ACHN (cell line): Measurements from ENCODE around the gene RPUSD4.

ENCODE experiments used
- DNase-seq: peaks from one replicate; pipeline ENCODE4 v3.0.0-alpha.2; 2015
- in situ Hi-C: cut with HindIII; loops from 2 replicates; pipeline ENCODE4 v1.10.0; 2017; ENCODE audit warnings: low sequenced_read_pairs, low pct_ligation_motif_present, low pct_unique_long_range_greater_than_20kb

RPUSD4 gene

GRCh38 chr11:126216526-126217305 lies 5.3 kb upstream of the RPUSD4 start:
- no peak for DNase-seq
- in situ Hi-C loops: loop anchor here (25.0 kb wide), 1 partner anchor 304 kb away; the partner anchor contains the start of genes DDX25 and PUS3

GRCh38 chr11:126214841-126215240 lies 3.4 kb upstream of the RPUSD4 start:
- no peak for DNase-seq
- in situ Hi-C loops: loop anchor here (25.0 kb wide), 1 partner anchor 303 kb away; the partner anchor contains the start of genes DDX25 and PUS3

GRCh38 chr11:126214441-126214840 lies 3.0 kb upstream of the RPUSD4 start:
- in situ Hi-C loops: loop anchor here (25.0 kb wide), 1 partner anchor 302 kb away; the partner anchor contains the start of genes DDX25 and PUS3
- DNase-seq: no peak

- peak; percentile 16 for DNase-seq
- in situ Hi-C loops: loop anchor here (25.0 kb wide), 1 partner anchor 300 kb away; the partner anchor contains the start of genes DDX25 and PUS3
These were observed 725 bp upstream of the RPUSD4 start for GRCh38 chr11:126212089-126212660.

GRCh38 chr11:126210871-126211235 lies 597 bp downstream of the RPUSD4 start:
- in situ Hi-C loops: loop anchor here (25.0 kb wide), 1 partner anchor 299 kb away; the partner anchor contains the start of genes DDX25 and PUS3
- no peak for DNase-seq

- in situ Hi-C loops: loop anchor here (25.0 kb wide), 1 partner anchor 296 kb away; the partner anchor contains the start of genes DDX25 and PUS3
- no peak for DNase-seq
These were observed 3.6 kb downstream of the RPUSD4 start for GRCh38 chr11:126207896-126208295.

GRCh38 chr11:126205359-126205758 lies 6.1 kb downstream of the RPUSD4 start:
- in situ Hi-C loops: loop anchor here (25.0 kb wide), 1 partner anchor 293 kb away; the partner anchor contains the start of genes DDX25 and PUS3
- DNase-seq: no peak

- no peak for DNase-seq
- in situ Hi-C loops: loop anchor here (25.0 kb wide), 1 partner anchor 291 kb away; the partner anchor contains the start of genes DDX25 and PUS3
These were observed 8.6 kb downstream of the RPUSD4 start for GRCh38 chr11:126202646-126203359.

- in situ Hi-C loops: no loop called here
These were observed 12.8 kb downstream of the RPUSD4 start for GRCh38 chr11:126198648-126199047.

GRCh38 chr11:126197277-126197939 lies 14.0 kb downstream of the RPUSD4 start:
- in situ Hi-C loops: no loop called here
- DNase-seq: peak; percentile 85

More at GRCh38 chr11:126198648-126199047, 12.8 kb downstream of the RPUSD4 start:
- DNase-seq: no peak

GRCh38 chr11:126195119-126195518 lies 16.3 kb downstream of the RPUSD4 start:
- DNase-seq: no peak
- in situ Hi-C loops: no loop called here

- peak; percentile 39 for DNase-seq
- in situ Hi-C loops: no loop called here
These were observed 17.3 kb downstream of the RPUSD4 start for GRCh38 chr11:126194121-126194543.

GRCh38 chr11:126193038-126193478 lies 18.4 kb downstream of the RPUSD4 start:
- DNase-seq: no peak
- in situ Hi-C loops: no loop called here

- in situ Hi-C loops: no loop called here
- DNase-seq: no peak
These were observed 19.1 kb downstream of the RPUSD4 start for GRCh38 chr11:126192361-126192760.

GRCh38 chr11:126191379-126192073 lies 19.9 kb downstream of the RPUSD4 start:
- DNase-seq: no peak
- in situ Hi-C loops: no loop called here

- in situ Hi-C loops: no loop called here
- DNase-seq: no peak
These were observed 20.7 kb downstream of the RPUSD4 start for GRCh38 chr11:126190792-126191191.

GRCh38 chr11:126189109-126189929 lies 22.1 kb downstream of the RPUSD4 start:
- no peak for DNase-seq
- in situ Hi-C loops: no loop called here
